Measurements from ENCODE around the gene ZNF775.

ZNF775 gene

DNA sequence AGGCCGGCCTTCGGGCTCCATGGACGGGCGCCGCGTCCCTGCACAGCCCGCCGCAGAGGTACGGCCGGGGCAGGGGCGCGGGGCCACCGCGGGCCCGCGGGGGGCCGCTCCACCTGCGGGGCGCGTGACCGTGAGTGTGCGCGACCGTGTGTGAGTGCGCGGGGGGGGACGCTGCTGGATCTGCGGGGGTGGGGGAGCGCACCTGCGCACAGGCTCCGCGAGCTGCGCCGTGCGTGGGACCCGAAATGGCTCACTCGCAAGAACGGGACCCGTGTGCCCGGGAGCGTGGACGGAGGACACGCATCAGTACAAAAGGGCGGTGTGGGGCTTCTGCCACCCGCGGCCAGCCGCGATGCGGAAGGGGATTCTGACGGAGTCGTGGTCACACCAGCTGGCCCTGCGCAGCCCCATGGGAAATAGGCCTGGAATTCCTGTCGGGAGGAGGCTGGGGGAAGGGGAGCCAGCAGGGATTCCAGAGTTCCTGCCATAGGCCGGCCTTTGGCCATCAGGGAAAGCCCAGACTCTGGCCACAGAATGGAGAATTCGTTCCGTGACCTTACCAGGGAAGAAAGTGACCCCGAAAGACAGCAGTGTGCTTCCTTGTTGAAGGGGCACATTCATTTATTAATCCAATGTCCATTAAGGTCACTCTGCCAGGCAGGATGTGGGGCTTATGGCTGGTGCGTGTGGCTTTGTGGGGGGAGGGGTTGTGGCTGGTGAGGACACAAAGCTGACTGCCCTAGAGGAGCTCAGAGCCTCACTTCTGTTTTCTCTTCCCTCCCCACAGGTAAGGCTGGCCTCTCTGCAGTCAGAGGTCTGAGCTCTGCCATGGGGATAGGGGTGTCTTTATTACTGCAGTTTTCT is 10.0 kb upstream of the ZNF775 start:
- DNase-seq (ENCODE audit: low spot score) = peak; percentile 53

DNA sequence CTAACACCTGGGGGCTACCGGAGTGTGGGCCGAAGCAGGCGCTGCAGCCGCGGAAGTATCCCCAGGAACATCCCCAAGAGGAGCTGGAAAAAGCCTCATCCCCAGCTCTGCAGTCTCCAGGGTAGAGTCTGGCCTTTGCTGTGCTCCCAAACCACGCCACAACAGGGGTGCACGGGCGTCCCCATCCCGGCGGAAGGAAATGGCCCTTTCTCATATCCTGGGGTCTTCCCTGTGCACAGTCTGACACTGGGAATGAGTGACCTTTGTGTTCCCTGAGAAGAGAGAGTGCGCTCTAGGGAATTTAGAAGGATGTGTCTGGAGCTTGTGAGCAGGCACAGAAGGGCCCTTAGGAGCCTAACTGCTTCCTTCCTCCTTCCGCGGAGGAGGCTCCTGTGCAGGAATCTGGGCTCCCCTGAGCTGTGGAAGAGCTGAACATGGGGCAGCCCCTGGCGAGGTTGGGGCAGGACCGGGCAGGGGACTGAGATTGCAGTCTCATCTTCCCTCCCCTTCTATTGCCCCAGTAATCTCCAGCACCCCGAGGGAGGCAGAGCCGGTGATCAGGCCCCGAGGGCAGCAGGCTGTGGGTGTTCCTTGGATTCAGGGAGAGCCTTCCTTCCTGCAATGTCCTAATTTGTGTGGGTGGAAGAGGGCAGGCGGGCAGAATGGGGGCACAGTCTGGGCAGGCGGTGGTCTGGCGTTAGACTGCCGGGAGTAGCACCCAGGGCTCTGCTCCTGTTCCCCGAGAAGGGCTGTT is 9.2 kb upstream of the ZNF775 start:
- no peak for DNase-seq (ENCODE audit: low spot score)

DNA sequence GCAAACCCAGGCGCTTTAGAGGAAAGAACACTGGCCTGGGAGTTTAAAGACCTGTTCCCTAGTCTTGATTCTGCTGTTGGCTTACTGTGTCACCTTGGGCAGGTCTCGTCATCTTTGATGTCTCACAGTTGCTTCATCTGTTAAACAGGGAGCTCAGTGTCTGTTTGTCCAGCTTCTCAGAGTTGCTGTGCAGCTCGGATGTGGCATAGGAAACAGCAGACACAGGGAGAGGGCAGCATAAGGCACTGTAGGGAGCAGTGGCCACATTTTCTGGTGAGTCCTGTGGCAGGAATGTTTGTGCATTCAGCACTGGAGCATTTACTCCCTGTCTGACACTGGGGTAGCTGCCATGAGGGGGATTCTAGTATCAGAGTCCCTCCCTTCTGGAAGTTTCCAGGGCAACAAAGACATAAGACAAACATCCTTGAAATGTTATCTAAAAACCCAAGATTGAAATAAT is 8.5 kb upstream of the ZNF775 start:
- no peak for DNase-seq (ENCODE audit: low spot score)

DNA sequence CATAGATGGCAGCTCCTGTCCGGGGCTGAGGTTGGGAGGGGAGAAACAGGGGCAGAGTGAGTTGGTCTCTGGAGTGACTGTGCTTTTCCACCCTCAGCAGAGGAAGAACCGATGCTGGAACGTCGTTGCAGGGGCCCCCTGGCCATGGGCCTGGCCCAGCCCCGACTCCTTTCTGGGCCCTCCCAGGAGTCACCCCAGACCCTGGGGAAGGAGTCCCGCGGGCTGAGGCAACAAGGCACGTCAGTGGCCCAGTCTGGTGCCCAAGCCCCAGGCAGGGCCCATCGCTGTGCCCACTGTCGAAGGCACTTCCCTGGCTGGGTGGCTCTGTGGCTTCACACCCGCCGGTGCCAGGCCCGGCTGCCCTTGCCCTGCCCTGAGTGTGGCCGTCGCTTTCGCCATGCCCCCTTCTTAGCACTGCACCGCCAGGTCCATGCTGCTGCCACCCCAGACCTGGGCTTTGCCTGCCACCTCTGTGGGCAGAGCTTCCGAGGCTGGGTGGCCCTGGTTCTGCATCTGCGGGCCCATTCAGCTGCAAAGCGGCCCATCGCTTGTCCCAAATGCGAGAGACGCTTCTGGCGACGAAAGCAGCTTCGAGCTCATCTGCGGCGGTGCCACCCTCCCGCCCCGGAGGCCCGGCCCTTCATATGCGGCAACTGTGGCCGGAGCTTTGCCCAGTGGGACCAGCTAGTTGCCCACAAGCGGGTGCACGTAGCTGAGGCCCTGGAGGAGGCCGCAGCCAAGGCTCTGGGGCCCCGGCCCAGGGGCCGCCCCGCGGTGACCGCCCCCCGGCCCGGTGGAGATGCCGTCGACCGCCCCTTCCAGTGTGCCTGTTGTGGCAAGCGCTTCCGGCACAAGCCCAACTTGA is 7.8 kb upstream of the ZNF775 start:
- DNase-seq (ENCODE audit: low spot score) = no peak

DNA sequence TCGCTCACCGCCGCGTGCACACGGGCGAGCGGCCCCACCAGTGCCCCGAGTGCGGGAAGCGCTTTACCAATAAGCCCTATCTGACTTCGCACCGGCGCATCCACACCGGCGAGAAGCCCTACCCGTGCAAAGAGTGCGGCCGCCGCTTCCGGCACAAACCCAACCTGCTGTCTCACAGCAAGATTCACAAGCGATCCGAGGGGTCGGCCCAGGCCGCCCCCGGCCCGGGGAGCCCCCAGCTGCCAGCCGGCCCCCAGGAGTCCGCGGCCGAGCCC is 7.2 kb upstream of the ZNF775 start:
- no peak for DNase-seq (ENCODE audit: low spot score)

DNA sequence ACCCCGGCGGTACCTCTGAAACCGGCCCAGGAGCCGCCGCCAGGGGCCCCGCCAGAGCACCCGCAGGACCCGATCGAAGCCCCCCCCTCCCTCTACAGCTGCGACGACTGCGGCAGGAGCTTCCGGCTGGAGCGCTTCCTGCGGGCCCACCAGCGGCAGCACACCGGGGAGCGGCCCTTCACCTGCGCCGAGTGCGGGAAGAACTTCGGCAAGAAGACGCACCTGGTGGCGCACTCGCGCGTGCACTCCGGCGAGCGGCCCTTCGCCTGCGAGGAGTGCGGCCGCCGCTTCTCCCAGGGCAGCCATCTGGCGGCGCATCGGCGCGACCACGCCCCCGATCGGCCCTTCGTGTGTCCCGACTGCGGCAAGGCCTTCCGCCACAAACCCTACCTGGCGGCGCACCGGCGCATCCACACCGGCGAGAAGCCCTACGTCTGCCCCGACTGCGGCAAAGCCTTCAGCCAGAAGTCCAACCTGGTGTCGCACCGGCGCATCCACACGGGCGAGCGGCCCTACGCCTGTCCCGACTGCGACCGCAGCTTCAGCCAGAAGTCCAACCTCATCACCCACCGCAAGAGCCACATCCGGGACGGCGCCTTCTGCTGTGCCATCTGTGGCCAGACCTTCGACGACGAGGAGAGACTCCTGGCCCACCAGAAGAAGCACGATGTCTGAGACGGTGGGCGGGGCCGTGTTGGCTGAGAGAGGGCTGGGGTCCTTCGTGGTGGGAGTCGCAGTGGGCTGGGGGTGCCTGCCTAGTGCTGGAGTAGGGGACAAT is 6.7 kb upstream of the ZNF775 start:
- DNase-seq (ENCODE audit: low spot score) = no peak

DNA sequence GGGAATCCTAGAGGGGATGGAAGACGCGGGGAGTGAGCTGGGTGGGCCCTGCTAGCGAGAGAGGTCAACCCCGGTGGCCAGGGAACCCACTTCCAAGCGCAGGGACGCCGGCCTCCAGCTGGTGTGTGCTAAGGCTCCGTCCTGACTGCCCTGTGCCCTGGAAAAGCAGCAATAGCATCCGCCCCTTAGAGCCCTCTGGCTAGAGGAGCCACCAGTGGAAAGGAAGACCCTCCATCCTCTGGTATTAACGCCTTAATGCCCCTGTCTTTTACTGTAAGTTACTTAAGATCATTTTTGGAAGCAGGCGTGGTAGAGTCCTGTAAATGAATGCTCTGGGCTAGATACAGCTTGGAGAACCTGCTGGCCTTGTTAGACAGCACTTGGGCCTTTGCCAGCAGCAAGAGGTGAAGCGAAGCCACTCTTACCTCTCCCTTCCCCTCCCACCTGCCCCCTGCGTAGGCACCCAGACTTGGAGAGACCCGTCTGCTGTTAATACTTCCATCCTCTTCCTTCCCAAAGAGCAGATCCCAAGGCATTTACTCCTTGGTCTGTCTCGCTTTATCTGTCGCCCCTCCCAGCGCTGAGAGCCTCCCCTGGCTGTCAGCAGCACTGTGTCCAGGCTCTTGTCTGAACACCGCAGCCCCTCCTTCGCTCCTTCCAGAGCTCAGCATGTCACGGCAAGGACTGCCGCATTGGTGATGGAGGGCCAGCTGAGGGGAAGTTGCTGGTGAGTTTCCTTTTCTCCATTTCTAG is 5.9 kb upstream of the ZNF775 start:
- DNase-seq (ENCODE audit: low spot score) = no peak

DNA sequence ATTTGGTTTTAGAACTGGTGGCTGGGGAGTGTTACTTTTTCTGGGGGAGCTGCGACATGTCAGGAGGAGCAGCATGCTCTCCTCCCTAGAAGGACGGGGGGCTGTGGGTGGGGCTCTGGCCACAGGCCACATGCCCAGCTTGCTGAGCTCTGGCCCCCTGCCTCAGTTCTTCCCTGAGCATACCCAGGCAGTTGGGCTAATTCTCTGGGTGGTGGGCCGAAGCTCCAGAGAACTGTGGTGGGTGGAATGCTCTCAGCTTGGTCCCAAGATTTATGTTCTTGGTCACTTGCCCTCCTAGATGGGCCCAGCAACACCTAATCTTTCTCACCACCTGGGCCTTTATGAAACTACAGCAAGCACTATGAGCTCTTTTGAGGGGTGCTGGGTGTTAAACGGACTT is 5.1 kb upstream of the ZNF775 start:
- no peak for DNase-seq (ENCODE audit: low spot score)

DNA sequence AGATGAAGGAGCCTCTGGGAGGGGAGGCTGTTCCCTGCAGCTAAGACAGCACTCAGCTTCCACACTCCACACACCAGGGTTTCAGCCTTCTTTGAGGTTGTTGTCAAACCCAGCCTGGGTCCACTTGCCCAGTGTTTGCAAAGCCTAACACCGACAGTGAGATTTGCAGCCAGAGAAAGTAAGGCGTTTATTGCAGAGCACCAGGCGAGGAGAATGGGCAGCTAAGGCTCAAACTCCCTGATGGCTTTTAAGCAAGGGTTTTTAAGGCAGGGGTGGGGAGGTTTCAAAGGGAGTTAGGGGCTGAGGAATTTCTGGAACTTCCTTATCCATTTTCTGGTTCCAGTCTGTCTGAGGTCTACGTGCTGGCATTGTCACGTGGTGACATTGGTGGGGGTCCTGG is 4.7 kb upstream of the ZNF775 start:
- no peak for DNase-seq (ENCODE audit: low spot score)

DNA sequence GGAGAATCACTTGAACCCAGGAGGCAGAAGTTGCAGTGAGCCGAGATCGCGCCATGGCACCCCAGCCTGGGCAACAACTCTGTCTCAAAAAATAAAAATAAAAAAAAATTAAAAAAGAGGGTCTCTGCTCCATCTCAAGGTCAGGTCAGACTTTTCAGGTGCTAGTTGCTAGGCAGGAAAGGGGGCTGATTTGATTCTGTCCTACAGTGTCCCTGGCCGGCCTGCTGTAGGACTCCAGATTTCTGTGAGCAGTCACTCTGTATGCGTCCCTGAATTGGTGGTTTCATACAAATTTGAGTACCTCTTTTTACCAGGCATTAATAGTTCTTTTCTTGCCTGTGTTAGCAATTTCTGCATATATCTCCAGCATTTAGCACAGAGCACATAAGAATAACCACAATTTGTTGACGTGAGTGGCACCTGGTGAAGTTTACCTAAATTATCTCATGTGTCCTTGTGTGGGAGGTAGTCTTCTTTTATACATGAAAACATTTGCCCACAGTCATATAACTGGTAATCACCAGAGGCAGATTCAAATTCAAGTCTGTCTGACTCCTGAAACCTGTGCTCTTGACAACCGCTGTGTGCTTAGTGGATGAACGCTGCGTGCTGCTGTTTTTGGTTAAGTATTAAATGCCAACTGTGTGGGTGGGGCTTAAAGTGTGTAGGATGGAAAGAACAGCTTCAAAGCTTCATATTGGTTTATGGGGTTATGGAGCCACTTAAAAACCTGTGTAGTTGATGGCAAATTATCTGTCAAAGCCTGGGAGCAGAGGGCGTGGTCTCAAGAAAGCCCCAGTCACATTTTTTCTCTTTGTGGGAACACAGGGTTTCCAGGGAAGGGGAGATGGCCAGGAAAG is 3.2 kb upstream of the ZNF775 start:
- DNase-seq (ENCODE audit: low spot score) = no peak

DNA sequence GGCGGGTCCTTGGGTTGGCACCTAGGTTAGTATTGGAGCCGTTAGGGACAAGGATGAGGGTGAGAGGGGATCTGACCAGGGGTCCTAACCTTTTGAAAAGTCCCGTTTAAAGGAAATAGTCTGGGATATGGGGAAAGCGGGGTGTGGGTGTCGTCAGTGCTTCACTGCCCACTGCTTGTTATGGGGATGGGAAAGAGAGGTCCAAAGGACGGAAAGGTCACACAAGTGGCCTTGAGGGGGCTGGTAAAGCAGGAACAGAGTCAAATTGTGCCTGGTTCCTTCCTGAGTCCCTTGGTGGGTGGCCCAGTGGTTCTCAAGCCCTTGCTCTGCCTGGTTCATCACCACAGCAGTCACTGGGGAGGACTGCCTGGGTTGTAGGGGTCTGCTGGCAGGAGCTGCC is 2.6 kb upstream of the ZNF775 start:
- DNase-seq (ENCODE audit: low spot score) = no peak

DNA sequence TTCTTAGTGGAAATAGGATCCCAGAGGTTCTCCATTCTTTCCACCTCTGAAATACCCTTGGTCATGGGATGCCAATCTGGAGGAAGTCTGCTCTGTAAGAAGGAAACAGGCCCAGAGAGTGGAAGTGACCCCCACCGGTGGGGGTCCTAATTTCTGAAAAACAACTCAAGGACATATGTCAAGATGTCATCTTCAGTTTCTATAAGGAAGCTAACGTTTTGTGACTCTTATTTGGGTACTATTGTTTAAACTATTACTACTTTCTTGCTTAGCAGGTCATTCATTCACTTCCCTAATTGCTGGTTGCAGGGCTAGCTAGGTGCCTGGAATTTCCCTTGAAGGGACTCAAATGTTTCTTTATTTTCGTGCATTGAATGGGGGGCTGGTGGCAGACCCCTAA is 1.9 kb upstream of the ZNF775 start:
- no peak for DNase-seq (ENCODE audit: low spot score)

DNA sequence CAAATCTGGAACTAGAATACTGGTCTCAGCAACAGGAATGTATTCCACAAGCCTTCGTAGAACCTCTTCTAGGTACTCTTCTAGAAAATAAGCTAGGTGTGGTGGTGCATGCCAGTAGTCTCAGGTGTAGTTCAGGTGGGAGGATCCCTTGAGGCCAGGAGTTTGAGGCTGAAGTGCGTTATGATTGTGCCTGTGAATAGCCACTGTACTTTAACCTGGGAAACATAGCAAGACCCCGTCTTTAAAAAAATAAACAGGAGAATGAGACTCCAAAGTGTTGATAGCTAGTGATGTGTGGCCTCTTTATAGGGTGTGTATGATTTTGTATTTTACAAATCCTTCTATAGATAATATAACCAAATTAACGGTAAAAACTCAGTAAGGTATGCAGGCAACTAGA is 1.5 kb upstream of the ZNF775 start:
- DNase-seq (ENCODE audit: low spot score) = no peak

DNA sequence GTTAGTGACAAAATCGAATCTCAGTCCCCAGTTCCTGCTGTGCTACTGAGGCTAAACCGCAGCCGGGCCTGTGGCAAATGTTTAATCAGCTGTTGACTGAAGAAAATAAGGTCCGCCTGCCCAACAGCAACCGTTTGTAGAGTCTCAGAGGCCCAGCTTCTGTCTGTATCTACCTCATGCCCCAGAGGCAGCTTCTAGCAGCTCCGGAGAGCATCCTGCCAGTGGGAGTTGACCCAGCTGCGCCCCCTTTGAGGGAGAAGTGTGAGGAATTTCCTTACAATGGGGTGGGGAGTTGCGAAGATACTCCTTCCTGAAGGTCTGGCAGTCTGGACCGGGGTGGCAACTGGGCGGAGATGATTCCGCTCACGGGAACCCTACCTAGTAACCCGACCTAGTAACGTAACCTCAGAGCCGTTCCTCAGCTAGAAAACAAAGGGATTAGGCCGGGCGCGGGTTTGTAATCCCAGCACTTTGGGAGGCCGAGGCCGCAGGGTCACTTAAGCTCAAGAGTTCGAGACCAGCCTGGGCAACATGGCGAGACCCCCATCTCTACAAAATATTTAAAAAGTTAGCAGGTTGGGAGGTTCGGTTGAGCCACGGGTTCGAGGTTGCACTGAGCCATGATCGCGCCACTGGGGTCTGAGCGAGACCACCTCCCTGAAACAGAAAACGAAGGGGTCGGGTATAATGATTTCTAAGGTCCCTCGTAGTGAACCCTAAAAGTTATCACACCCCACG is 846 bp upstream of the ZNF775 start:
- peak; percentile 71 for DNase-seq (ENCODE audit: low spot score)

DNA sequence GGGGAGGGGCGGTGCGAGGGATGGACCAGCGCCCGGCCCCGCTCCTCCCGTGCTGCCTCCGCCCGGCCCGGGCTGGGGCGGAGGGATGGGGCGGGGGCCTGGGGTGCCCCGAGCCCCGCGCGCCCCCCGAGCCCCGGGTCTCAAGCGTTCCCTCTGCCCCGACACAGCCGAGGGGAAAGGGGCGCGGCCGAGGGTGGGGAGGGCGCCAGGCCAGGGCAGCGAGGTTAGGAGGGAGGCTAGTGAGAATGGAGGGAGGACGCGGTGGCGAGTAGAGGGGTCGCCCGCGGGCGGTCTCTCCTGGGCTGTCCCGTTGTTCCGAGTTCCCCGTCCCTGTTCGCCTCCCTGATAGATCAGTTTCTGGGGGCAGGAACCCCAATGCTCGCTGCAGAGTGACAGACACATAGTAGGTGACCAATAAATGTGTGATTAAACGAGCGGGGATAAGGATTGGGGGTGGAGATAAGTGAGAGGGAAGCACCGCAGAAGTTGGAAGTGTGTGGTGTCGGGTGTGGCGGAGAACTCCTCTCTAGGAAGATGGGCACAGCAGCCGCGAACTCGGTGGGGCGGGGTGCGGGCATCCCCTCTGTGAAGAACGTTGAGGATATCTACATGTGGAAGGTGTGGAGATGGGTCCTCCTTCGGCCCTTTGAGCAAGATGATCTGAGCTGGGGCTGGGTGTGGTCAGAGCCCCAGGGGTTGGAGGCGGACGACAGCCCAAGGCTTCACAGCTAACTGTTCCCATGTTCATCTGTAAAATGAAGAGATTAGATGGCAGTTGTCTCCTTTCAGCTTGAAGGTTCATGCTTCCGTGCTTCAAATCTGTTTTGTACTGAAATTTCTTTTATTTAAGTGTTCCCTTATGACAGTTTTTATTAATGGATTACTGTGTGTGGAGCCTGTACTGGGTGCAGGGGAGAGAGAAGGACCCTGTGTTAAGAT is 580 bp downstream of the ZNF775 start:
- peak; percentile 56 for DNase-seq (ENCODE audit: low spot score)

DNA sequence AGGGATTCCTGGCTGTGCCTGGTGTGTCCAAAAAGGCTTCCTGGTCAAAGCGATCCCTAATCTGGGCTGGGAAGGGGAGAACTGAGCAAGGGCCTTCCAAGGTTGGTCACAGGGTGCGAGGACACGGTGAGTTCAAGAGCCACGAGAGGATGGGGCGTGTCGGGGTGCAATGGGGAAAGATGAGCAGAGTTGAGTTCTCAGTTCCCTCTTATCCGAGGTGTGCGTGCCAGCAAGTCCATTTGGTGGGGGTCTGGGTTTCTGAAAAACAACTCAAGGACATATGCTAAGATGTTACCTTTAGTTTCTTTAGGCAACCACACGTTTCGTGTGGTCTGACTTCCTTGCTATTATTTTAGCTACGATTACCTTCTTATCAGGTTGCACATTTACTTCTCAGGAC is 1.3 kb downstream of the ZNF775 start:
- no peak for DNase-seq (ENCODE audit: low spot score)

DNA sequence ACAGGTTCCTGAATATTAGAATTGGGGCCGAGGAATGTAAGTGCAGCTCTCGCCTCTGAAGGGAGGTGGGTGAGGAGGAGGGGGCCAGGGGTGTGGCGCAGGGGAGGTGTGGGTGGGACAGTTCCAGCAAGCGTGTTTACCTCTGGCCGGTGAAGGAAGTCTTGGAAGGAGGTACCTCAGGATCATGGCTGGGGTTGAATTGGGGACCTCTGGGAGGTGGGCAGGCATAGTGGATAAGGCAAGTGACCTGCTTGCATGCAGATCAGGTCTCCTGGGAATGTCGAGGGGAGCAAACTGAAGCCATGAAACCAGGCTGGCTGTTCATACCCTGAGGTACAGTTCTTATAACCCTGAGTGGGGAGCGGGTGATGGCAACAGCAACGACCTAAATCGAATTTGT is 2.0 kb downstream of the ZNF775 start:
- no peak for DNase-seq (ENCODE audit: low spot score)

DNA sequence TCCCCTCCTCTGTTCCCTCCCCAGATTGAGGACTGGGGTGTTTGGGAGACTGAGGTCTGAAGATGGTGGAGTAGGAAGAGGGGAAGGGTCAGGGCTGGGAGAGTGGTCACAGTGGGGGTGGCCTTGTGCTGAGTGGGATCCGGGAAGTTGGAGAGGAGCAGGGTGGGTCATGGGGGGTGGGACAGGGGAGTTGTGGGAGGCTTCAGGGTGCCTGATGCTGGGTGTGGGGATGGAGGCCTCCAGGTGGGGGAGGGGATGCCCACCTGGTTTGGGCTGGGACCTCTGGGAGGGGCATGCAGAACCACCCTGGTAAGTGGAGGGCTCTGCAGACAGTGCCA is 2.6 kb downstream of the ZNF775 start:
- no peak for DNase-seq (ENCODE audit: low spot score)

Data from globus pallidus (tissue), 1 donor.